HG02623 (cell line): ENCODE data around the gene BCAP31.
"Not testable (repeated sequence)": the region's sequence is repeated elsewhere in the genome, so short reads cannot be mapped to it uniquely, and the experiment has no call there.

Experiments
- ATAC-seq: cut with Tn5 transposase; IDR thresholded peaks from one replicate; pipeline ENCODE4 v1.9.1; 2021; ENCODE audit warnings: moderate library complexity; ENCODE audit not compliant: unreplicated experiment

BCAP31 gene

DNA sequence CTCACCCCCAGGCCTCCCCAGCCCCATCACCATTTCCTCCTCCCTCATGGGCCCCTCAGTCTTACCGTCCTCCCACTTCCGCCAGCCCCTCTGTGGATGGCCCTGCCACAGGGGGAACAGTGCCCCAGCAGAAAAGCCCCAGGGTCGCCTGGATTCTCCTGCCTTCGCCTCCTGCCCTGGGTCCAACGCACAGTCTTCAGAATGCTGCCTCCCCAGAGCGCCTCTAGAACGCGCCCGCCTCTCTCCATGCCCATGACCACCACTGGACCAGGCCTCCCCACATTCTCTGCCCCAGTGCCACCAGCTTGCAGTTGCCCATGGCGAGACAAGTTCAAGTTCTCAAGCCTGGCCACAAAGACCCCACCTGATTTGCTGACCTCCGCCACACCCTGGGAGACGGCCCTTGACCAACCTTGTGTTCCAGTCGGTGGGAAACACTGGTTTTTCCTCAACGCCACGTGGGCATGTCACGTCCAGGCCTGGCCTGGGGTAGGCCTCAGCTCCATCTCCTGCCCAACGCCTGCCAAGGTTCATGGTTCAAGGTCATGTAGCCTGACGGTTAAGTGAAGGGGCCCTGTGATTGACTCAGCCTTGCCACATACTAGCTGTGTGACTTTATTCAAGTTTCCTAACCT is 39.2 kb upstream of the BCAP31 start:
- ATAC-seq: no peak

DNA sequence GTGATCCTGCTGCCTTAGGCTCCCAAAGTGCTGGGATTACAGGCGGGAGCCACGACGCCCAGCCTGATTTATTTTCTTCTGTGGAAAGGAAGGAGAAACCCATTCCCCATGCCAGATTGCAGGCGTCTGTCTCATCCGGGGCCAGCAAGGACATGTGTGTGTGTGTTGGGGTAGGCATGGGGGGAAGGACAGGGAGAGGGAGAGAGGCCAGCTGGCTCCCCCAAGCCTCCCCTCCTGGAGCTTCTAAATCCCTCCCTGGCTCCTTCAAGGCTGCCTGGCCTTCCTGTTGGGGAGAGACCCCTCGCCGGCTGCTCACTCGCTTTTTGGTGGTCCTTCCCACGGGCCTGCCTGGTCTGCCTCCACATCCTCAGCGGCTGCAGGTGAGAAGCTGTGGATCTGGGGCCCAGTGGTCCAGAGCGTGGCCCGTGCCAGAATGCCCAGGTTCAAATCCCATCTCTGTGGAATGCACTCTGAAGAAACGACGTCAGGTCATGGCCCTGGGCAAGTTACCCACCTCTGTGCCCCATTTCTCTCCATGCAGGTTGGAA is 38.5 kb upstream of the BCAP31 start:
- ATAC-seq: no peak

DNA sequence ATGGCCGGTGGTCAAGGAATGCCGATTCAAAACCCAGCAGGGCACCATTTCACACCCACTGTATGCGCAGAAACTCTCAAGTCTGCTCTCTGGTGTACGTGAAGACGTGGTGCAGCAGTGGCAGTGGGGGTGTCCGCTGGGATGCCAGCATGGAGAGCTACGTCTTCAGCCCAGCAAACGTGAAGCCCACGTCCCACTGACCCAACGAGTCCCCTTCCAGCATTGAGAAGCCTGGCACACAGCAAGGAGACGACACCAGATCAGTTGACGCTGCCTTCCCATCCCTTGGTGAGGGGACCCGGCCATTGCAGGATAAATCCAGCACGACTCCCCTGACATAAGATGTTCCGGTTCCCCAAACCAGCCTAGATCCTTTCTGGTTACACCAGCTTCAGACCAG is 37.7 kb upstream of the BCAP31 start:
- ATAC-seq: no peak

DNA sequence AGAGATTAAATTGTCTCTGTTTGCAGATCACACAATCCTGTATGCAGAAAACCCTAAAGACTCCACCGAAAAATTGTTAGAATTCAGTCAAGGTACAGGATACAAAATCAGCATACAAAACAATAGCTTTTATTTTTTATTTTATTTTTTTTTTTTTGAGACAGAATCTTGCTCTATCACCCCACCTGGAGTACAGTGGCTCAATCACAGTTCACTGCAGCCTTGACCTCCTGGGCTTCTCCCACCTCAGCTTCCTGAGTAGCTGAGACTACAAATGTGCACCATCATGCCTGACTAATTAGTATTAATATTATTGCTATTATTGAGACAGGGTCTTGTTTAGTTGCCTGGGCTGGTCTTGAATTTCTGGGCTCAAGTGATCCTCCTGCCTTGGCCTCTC is 30.9 kb upstream of the BCAP31 start:
- ATAC-seq: no peak

DNA sequence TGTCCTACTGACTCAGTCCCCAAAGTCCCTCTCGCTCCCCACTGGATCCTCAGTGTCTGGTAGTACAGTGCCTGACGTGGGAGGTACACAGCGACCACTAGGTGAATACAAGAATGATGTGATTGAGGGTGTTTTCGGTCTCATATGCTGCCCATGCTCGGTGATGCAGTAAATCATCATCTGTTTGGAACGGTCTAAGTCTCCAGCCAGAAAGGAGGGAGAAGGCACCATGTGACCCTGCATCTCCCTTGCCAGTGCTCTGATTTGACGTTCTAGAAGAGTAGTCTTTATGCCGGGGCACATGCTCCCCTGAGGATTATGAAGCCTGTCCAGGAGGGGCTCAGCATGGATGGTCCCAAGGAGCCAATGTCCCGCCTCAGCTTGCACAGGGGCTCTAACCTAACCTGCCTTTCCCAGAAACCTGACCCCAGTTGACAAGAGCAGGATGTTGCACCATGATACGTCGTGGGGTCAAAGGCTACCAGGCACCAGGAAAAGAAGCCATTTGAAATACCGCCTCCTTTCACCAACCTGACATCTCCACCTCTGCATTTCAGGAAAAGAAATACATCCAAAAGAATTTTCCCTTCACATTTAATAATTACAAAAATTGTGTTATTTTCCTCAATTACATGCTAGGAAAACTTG is 26.1 kb upstream of the BCAP31 start:
- no peak for ATAC-seq

DNA sequence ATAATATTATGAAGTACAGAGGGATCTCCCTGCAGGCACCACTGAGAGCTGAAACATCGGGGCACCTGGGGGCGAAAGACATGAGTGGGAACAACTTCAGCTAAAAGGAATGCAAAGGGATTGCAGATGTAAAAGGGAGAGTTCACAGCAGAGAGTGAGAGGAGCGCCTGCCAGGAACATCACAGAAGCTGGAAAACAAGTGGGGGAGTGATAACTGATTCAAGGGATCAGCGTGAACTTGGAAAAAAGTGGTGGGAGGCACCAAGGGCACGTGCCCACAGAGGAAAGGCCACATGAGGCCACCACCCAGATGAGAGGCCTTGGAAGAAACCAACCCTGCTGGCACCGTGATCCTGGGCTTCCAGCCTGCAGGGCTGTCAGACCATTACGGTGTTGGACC is 24.8 kb upstream of the BCAP31 start:
- not testable (repeated sequence) for ATAC-seq

DNA sequence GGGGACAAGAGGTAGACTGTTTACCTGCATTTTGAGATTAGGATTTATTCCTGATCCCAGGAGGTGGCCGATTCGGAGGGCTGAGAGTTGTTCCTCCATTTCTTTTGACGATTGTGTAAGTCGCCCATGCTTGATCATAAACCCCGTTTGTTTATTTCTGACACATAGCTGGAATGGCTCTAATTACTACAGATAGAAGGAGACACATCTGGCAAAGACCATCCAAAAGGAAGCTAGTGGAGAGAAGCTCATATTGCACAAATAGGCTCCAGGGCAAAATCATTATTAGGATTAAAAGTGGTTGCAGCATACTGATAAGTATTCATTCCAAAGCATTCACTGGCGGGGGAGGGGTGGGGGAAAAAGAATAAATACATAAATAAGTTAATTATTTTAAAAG is 22.8 kb upstream of the BCAP31 start:
- ATAC-seq: not testable (repeated sequence)

DNA sequence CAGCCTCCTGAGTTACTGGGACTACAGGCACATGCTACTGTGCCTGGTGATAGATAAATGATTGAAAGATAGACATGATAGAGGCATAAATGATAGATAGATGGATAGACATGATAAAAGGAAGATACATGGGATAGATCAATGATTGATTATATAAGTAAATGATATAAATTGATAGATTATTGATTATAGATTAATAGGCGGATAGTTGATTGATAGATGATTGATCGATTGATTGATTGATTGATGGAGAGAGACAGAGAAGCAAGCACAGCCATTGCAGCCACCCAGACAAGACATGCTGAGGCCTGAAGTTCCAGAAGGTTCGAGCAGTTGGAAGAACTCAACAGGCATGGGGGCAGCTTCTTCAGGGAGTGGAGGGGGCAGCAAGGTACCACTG is 22.2 kb upstream of the BCAP31 start:
- no peak for ATAC-seq

DNA sequence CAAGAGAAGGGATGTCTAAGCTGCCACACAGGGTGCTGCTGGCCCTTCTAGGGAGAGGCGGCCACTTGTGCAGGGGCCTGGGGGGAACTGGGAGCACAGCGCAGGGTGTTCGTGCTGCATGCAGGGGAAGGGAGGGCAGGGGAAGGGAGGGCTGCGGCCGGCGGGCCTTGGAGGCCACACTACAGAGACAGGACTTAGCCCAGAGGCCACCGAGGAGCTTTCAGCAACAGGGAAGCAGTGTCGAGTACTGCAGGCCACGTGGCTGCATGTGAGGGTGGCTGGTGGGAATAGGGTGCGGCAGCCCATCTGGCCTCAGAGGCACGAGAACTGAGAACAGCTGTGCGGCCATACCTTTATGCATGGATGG is 20.9 kb upstream of the BCAP31 start:
- not testable (repeated sequence) for ATAC-seq

DNA sequence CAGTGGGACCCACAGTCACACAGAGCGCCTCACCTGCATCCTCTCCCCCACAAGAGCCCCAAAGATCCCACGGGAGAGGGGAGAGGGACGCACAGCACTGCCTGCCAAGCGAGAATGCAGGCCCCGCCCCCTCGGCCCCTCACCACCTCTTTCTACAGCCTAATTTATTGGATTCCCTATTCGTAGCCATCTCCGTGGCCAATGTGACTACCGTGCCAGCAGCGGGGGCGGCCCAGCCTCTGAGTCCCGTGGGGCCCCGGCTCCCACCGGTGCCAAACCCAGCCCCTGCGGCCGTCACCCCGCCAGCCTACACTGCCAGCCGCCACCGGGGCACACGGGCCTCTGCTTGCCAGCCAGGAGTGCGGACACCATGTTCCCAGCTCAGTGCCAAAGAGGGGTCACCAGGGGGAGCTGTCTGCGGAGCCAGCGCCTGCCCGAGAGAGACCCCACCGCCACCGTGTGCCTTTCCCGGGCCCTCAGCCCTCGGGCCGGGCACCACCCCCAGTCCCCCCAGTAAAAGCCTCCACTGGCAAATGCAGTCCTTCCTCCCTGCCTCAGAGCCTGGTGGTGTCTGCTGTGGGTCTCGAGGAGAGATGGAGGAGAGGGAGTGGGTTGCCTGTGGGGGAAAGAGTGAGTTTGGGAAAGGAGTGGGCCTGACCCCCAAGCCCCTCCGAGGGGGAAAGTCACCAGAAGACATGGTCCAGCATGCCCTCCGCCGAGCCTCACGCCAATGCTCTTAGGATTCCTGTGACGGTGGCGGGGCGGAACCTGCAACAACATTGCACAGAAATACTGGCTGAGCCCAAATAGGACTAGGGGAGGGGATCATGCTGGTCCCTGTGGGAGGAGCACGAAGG is 20.3 kb upstream of the BCAP31 start:
- ATAC-seq: no peak

DNA sequence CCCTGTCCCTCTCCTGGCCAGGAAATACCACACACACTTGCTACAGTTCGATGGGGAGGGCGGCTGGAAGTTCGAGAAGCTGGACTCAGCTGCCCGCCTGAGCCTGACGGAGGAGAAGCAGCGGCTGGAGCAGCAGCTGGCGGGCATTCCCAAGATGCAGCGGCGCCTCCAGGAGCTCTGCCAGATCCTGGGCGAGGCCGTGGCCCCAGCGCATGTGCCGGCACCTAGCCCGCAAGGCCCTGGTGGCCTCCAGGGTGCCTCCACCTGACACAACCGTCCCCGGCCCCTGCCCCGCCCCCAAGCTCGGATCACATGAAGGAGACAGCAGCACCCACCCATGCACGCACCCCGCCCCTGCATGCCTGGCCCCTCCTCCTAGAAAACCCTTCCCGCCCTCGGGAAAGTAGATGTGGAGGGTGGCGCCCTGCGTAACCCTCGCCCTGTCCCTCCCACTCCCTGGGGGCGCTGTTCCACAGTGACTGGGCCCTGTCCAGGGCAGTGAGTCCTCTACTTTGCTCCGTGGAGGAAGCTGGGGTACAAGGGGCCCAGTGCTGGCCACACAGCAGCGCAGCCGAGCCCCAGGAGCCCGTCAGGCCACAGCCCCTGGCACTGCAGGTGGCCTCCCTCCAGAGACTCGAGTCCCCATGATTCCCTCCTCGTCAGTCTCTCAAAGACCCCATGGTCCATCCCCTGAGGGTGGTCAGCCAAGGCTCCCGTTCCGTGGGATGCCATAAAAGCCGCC is 19.5 kb upstream of the BCAP31 start:
- ATAC-seq: not testable (repeated sequence)

DNA sequence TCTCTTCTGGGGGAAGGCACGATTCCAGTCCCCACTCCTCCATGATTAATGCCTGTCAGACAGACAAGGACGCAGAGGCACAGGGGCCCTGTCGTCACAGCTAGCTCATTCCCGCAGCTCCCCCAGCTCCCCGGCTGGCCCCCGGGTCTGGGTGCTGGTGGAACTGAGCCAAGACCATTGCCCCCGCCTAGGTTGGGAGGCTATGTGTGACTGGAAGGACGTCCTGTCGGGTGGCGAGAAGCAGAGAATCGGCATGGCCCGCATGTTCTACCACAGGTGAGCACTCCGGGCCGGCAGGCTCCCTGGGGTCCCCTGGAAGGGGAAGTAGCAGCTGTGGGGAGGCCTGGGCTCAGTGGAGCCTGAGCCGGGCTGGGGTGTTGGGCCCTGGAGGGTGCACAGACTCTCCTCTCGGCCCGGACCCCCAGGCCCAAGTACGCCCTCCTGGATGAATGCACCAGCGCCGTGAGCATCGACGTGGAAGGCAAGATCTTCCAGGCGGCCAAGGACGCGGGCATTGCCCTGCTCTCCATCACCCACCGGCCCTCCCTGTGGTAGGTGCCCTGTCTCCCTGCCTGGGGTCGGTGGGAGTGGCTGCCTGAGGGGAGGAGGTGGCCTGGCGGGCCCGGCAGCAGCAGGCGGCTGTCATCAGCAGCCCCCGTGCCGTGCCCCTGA is 18.7 kb upstream of the BCAP31 start:
- not testable (repeated sequence) for ATAC-seq

DNA sequence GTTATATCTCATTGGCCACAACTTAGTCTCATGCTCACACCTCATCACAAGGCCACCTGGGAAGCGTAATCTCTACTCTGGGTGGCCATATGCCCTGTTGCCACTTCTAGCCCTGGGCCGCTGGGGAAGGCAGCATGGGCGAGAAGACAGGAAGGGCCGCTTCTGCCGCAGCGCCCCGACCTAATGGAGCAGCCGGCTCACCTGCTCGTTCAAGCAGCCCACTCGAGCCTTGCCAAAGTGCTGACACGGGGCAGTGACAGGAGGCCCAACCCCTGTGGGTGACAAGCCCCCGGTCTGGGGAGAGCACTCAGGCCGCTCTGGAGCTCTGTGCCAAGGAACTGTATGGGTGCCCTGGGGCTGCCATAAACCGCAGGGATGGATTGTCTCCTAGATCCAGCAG is 17.9 kb upstream of the BCAP31 start:
- not testable (repeated sequence) for ATAC-seq

DNA sequence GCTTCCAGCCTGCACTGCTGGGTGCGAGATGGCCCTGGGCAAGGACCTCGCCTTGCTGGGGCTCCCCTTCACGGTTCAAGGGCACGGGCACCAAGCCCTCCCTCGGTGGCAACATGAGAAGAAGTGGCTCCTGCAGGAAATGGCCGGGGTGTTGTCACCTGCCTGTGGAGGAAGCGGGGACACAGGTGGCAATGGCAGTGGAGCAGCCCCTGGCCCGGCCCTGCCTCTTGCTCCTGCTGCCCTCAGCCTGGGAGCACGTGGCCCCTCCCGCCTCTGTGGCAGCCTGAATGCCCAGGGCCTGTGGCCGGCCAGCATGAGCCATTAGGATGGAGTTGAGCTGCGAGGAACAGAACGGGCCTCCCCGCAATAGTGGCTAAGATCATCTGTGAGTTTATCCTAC is 17.3 kb upstream of the BCAP31 start:
- no peak for ATAC-seq

DNA sequence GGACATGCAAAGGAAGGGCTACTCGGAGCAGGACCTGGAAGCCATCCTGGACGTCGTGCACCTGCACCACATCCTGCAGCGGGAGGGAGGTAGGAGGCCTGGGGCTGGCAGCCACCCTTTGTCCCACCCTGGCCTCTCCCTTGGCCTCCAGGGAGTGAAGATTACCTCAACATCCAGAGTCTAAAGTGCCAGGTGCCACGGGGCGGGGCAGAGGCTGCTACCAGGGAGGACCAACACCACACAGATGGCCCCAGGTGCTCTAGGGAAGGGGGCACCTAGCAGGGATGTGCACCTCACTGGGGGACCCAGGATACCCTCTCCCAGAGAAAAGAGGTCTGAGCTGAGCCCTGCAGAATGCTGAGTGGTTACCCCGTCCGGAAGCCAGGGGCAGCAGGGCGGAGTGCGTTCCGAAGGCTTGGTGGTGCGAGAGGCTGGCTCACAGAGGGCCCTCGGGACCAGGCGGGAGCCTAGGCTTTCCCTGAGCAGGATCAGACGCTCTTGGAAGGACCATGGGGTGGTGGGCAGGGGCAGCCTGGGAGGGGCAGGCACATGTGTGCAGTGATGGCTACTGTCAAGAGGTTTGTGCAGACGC is 16.5 kb upstream of the BCAP31 start:
- no peak for ATAC-seq

DNA sequence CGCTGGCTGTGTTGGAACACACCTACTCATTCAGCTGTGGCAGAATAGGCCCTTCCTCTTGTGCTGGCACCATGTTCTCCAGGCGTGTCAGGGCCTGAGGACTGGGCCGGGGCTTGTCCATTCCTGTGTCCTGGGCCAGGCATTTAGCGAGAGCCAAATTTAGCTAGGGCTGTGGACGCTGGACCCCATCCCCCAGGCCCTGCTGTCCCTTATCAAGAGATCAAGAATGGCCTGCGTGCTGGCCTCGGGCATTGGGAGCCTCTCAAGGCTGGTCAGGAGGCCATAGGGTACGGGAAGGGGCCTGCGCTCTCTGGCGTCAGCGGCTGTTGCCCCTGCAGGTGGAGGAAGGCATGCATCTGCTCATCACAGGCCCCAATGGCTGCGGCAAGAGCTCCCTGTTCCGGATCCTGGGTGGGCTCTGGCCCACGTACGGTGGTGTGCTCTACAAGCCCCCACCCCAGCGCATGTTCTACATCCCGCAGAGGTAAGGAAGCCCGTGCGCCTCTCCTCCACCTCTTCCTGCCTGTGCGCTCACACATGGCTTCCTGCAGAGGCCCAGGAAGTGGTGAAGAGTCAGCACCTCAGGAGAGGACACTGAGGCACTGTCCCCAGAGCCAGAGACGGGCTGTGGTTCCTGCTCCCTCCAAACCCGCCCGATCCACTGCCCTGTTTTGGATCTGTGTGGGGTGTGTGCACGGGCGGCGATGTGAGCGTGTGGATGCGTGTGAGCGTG is 15.7 kb upstream of the BCAP31 start:
- ATAC-seq: no peak

DNA sequence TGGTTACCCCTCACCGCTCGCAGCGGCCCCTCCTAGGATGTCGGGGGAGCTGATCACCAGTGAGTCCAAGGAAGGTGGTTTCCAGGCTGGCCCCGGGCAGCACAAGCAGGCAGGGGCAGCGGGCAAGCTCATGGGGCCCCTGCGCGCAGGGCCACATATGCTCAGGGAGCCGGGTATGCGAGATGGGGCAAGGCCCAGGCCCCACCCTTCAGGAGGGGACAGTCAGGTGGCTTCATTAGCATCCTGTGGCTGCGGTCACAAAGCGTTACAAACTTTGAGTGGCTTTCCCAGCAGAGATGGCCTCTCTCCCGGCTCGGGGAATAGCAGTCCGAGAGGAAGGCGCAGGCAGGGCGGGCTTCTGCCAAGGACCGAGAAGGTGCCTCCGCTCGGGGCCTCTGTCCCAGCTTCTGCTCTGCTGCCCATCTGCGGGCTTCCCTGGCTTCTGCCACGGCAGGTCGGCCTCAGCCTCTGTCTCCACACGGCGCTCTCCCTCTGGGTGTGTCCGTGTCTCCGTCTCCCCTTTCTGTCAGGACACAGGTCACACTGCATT is 13.9 kb upstream of the BCAP31 start:
- ATAC-seq: no peak

DNA sequence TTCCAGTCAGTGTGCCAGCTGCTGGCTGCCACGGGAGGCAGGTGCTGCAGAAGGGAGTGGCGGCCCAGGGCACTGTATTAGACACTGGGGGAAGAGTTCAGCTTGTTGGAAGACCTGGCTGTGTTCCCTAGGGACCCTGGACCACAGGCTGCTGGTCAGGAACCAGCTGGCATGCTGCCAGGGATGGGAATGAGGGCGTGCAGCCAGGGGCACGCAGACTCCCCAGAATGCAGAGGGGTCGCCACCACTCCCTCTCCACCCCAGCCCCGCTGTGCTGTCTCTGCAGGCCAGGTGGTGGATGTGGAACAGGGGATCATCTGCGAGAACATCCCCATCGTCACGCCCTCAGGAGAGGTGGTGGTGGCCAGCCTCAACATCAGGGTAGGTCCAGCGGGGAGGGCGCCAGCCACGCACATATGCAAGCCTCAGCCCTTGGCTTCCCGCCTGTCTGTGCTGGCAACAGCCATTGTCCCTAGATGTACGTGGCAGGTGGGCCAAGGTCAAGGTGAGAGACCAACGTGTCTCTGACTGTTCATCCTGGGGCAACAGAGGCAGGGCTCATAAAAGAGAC is 12.8 kb upstream of the BCAP31 start:
- ATAC-seq: no peak
